ENCODE results near the gene GGT5.
"Not testable (repeated sequence)": the region's sequence is repeated elsewhere in the genome, so short reads cannot be mapped to it uniquely, and the experiment has no call there.

DNA sequence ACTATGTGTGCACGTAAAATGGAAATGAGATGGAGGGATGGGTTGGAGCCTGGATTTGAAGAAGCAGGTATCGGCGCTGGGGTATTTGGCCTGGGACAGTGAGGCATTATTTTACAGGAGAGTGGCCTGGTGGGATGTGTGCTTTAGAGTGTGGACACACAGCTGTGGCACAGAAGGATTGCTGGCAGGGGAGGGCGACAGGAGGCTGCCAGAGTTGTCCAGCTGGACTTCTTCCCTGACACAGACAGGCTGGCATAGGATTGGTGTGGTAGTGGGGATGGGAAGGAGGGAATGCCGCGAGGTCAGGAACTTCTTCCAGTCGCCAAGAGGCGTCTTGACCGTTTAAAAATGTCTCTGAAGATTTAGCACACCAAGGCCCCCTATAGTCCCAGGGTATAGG lies 42.3 kb upstream of the GGT5 start:
- TF ChIP-seq BHLHE40 (IDR thresholded peaks at IDR 0.05; ENCODE audit: borderline replicate concordance); FOXK2 (IDR thresholded peaks at IDR 0.05); SUZ12 (IDR thresholded peaks at IDR 0.05); FOXM1 (IDR thresholded peaks at IDR 0.05; ENCODE audit: borderline replicate concordance); CTBP1 (IDR thresholded peaks at IDR 0.05; ENCODE audit: borderline replicate concordance): not testable (repeated sequence)

All from HEK293T (cell line).